B cell (primary cell): Measurements from ENCODE around the gene OLFM4.

ENCODE experiments used
- EZH2 ChIP-seq: IDR thresholded peaks from 2 replicates; pipeline ENCODE4 v1.6.1; 2012; ENCODE audit warnings: borderline replicate concordance, low read depth, mild to moderate bottlenecking, moderate library complexity, low read length; ENCODE audit not compliant: insufficient read depth, poor library complexity, severe bottlenecking
- TF ChIP-seq, protein P1 (sequence below): fragments of 200-600 bp; IDR thresholded peaks from one replicate; pipeline ENCODE4 v1.8.0; 2022; ENCODE audit warnings: antibody characterized with exemption, mild to moderate bottlenecking

GRCh38 chr13:52999093-52999696 lies 29.4 kb upstream of the OLFM4 start:
- TF ChIP-seq, protein P1, sequence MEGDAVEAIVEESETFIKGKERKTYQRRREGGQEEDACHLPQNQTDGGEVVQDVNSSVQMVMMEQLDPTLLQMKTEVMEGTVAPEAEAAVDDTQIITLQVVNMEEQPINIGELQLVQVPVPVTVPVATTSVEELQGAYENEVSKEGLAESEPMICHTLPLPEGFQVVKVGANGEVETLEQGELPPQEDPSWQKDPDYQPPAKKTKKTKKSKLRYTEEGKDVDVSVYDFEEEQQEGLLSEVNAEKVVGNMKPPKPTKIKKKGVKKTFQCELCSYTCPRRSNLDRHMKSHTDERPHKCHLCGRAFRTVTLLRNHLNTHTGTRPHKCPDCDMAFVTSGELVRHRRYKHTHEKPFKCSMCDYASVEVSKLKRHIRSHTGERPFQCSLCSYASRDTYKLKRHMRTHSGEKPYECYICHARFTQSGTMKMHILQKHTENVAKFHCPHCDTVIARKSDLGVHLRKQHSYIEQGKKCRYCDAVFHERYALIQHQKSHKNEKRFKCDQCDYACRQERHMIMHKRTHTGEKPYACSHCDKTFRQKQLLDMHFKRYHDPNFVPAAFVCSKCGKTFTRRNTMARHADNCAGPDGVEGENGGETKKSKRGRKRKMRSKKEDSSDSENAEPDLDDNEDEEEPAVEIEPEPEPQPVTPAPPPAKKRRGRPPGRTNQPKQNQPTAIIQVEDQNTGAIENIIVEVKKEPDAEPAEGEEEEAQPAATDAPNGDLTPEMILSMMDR = no peak
- no peak for TF ChIP-seq EZH2
